Endothelial cell (in vitro differentiated cells): ENCODE data around the gene HERC2. TPM values are rescaled to one million over a fixed set of nuclear protein-coding genes. Genes with fewer than 3 reads are reported as not detected.
"Not testable (repeated sequence)": the region's sequence is repeated elsewhere in the genome, so short reads cannot be mapped to it uniquely, and the experiment has no call there.

ENCODE experiments used
- DNase-seq: peaks from one replicate; pipeline ENCODE4 v3.0.0; 2021; ENCODE audit warnings: low spot score
- H3K27ac Mint-ChIP-seq: one replicate; pipeline ENCODE4 v1.8.0; 2021; ENCODE audit warnings: mixed read lengths, inconsistent platforms; ENCODE audit not compliant: unreplicated experiment
- H3K27me3 Mint-ChIP-seq: one replicate; pipeline ENCODE4 v1.8.0; 2021; ENCODE audit warnings: mild to moderate bottlenecking, moderate library complexity, mixed read lengths, inconsistent platforms; ENCODE audit not compliant: unreplicated experiment
- H3K36me3 Mint-ChIP-seq: one replicate; pipeline ENCODE4 v1.8.0; 2021; ENCODE audit warnings: mild to moderate bottlenecking, low read depth, mixed read lengths, inconsistent platforms; ENCODE audit not compliant: unreplicated experiment
- H3K4me1 Mint-ChIP-seq: one replicate; pipeline ENCODE4 v1.8.0; 2021; ENCODE audit warnings: mild to moderate bottlenecking, mixed read lengths, inconsistent platforms; ENCODE audit not compliant: unreplicated experiment
- H3K4me3 Mint-ChIP-seq: one replicate; pipeline ENCODE4 v1.8.0; 2021; ENCODE audit warnings: mild to moderate bottlenecking, mixed read lengths, inconsistent platforms; ENCODE audit not compliant: unreplicated experiment
- H3K9me3 Mint-ChIP-seq: one replicate; pipeline ENCODE4 v1.8.0; 2021; ENCODE audit warnings: mixed read lengths, inconsistent platforms; ENCODE audit not compliant: unreplicated experiment
- long read RNA-seq: library from polyadenylated mRNA; unstranded; transcript quantifications from one replicate; pipeline ENCODE4 v2.0.0, GENCODE V29; 2020; ENCODE audit not compliant: unreplicated experiment
- total RNA-seq: library from RNA; stranded (reverse); fragmentation: NEBNext Ultra II Directional; extraction: Animal tissue kit (Norgen Biotek cat#: 25700); gene quantifications from one replicate; pipeline ENCODE4 v1.2.1, GENCODE V29; 2021; ENCODE audit not compliant: unreplicated experiment

Gene HERC2, protein sequence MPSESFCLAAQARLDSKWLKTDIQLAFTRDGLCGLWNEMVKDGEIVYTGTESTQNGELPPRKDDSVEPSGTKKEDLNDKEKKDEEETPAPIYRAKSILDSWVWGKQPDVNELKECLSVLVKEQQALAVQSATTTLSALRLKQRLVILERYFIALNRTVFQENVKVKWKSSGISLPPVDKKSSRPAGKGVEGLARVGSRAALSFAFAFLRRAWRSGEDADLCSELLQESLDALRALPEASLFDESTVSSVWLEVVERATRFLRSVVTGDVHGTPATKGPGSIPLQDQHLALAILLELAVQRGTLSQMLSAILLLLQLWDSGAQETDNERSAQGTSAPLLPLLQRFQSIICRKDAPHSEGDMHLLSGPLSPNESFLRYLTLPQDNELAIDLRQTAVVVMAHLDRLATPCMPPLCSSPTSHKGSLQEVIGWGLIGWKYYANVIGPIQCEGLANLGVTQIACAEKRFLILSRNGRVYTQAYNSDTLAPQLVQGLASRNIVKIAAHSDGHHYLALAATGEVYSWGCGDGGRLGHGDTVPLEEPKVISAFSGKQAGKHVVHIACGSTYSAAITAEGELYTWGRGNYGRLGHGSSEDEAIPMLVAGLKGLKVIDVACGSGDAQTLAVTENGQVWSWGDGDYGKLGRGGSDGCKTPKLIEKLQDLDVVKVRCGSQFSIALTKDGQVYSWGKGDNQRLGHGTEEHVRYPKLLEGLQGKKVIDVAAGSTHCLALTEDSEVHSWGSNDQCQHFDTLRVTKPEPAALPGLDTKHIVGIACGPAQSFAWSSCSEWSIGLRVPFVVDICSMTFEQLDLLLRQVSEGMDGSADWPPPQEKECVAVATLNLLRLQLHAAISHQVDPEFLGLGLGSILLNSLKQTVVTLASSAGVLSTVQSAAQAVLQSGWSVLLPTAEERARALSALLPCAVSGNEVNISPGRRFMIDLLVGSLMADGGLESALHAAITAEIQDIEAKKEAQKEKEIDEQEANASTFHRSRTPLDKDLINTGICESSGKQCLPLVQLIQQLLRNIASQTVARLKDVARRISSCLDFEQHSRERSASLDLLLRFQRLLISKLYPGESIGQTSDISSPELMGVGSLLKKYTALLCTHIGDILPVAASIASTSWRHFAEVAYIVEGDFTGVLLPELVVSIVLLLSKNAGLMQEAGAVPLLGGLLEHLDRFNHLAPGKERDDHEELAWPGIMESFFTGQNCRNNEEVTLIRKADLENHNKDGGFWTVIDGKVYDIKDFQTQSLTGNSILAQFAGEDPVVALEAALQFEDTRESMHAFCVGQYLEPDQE (N-terminal part only)
- 84.6 TPM for total RNA-seq
- long read RNA-seq, partial matches to known transcripts = 15 of 21 reads
- long read RNA-seq, other reads (novel, unspliced or antisense) = 3 of 21 reads

DNA sequence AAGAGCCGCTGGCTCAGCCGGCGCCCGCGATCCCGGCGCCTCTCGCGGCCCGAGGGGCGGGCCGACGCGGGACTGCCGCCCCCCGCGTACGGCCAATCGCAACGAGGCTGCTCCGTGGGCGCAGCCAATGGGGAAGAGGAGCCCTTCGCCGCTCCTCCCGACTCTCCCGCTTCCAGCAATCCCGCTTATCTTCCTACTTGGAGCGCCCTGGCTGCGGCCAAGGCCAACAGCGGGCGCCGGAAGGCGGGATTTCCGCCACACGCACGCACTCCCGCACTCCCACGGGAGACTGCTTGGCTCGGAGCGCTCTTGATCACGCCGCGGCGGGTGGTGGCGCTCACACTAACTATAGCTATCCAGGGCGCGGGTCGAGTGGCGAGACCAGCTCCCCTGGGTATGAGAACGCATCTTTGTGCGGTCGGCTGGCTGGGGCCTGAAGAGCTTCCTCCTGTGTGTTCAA, at the start of gene HERC2:
Gene HERC2, minus strand, starts transcription at position 51 of the 460 bp plus-strand sequence. CDS start 746 bp downstream, outside the sequence.
- not testable (repeated sequence) for H3K9me3 Mint-ChIP-seq

DNA sequence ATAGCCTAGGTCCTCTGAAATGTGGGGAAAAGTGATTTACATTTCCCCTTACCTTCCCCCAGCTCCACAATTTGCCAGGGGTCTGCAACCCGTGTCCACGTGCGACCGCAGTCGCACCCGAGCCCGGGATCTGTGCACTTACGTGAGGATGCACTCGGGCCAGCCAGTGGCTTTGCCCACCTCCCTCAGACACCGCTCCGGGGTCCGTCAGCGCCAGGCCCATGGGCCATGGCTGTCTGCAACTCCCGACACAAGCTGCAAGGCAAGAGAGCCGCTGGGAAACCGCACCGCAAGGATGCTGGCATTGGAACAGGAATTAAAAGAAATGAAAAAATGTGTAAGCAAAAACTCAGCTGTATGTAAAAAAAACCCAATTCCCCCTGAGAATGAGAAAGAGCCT, 43.5 kb upstream of the HERC2 start:
- not testable (repeated sequence) for H3K36me3 Mint-ChIP-seq, H3K4me3 Mint-ChIP-seq, DNase-seq, H3K4me1 Mint-ChIP-seq, H3K9me3 Mint-ChIP-seq, H3K27me3 Mint-ChIP-seq, H3K27ac Mint-ChIP-seq

More for the DNA sequence above, at the start of gene HERC2:
- H3K36me3 Mint-ChIP-seq, H3K27me3 Mint-ChIP-seq, DNase-seq, H3K4me1 Mint-ChIP-seq: not testable (repeated sequence)
- Mint-ChIP-seq H3K4me3 (peak within 1 kb of the TSS; percentile 99), H3K27ac (peak within 1 kb of the TSS; percentile 87)

- not testable (repeated sequence) for H3K4me1 Mint-ChIP-seq, DNase-seq, H3K36me3 Mint-ChIP-seq, H3K27ac Mint-ChIP-seq, H3K4me3 Mint-ChIP-seq, H3K9me3 Mint-ChIP-seq, H3K27me3 Mint-ChIP-seq
Measured at GRCh38 chr15:28357984-28358383, 36.0 kb upstream of the HERC2 start, which contains the start of gene GOLGA6L24. Gene GOLGA6L24, minus strand, starts transcription at chr15:28358084. Its CDS starts 61 bp downstream, at chr15:28358023.

- DNase-seq, H3K4me1 Mint-ChIP-seq: not testable (repeated sequence)
Measured at GRCh38 chr15:28321358-28322078, 461 bp downstream of the HERC2 start.

GRCh38 chr15:28319725-28320124, 2.3 kb downstream of the HERC2 start:
- H3K4me1 Mint-ChIP-seq, H3K9me3 Mint-ChIP-seq, H3K27ac Mint-ChIP-seq, H3K4me3 Mint-ChIP-seq, DNase-seq, H3K27me3 Mint-ChIP-seq: not testable (repeated sequence)
- peaks cover 11% of the 10 kb centered on the region for H3K36me3 Mint-ChIP-seq

More at GRCh38 chr15:28321358-28322078, 461 bp downstream of the HERC2 start:
- Mint-ChIP-seq H3K4me3 (peak overlapping the region; percentile 99), H3K27ac (peak overlapping the region; percentile 87)
- H3K36me3 Mint-ChIP-seq, H3K9me3 Mint-ChIP-seq, H3K27me3 Mint-ChIP-seq: not testable (repeated sequence)

DNA sequence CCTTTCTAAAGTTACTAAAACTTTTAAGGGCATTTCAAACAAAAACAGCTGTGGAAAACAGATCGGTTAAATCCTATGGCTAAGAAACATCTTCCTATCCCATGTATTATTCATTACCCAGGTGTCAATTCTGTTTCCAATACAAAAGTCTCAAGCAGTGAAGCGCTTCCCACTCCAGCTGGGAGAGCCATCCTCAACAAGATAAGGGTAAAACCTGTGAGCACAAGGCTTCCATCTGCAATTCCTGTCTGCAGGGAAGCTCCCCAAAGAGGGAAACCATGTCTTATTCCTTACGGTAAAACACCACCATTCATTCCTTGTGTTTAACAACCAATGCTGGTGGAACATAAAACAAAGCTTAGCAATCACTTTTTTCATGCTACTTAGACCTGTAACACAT, 3.2 kb downstream of the HERC2 start:
- not testable (repeated sequence) for H3K4me1 Mint-ChIP-seq, H3K27ac Mint-ChIP-seq, H3K9me3 Mint-ChIP-seq, H3K27me3 Mint-ChIP-seq, H3K4me3 Mint-ChIP-seq, DNase-seq
- peaks cover 16% of the 10 kb centered on the region for H3K36me3 Mint-ChIP-seq

- H3K27ac Mint-ChIP-seq, H3K4me1 Mint-ChIP-seq, H3K9me3 Mint-ChIP-seq, H3K27me3 Mint-ChIP-seq, DNase-seq, H3K4me3 Mint-ChIP-seq: not testable (repeated sequence)
- H3K36me3 Mint-ChIP-seq = peaks cover 16% of the 10 kb centered on the region
Measured at GRCh38 chr15:28318122-28318521, 3.9 kb downstream of the HERC2 start.

DNA sequence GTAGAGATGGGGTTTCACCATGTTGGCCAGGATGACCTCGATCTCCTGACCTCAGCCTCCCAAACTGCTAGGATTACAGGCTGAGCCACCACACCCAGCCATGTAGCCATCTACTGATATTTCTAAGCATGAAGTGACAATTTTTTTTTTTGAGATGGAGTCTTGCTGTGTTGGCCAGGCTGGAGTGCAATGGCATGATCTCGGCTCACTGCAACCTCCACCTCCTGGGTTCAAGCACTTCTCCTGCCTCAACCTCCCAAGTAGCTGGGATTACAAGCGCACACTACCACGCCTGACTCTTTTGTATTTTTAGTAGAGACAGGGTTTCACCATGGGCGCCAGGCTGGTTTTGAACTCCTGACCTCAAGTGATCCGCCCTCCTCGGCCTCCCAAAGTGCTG, 5.0 kb downstream of the HERC2 start:
- H3K4me3 Mint-ChIP-seq, H3K27ac Mint-ChIP-seq, DNase-seq, H3K4me1 Mint-ChIP-seq, H3K9me3 Mint-ChIP-seq, H3K27me3 Mint-ChIP-seq: not testable (repeated sequence)
- H3K36me3 Mint-ChIP-seq = peaks cover 16% of the 10 kb centered on the region

- not testable (repeated sequence) for H3K4me1 Mint-ChIP-seq, DNase-seq, H3K4me3 Mint-ChIP-seq, H3K27ac Mint-ChIP-seq, H3K27me3 Mint-ChIP-seq, H3K9me3 Mint-ChIP-seq
- H3K36me3 Mint-ChIP-seq = peaks cover 43% of the 10 kb centered on the region
Measured at GRCh38 chr15:28310454-28310853, 11.5 kb downstream of the HERC2 start.

DNA sequence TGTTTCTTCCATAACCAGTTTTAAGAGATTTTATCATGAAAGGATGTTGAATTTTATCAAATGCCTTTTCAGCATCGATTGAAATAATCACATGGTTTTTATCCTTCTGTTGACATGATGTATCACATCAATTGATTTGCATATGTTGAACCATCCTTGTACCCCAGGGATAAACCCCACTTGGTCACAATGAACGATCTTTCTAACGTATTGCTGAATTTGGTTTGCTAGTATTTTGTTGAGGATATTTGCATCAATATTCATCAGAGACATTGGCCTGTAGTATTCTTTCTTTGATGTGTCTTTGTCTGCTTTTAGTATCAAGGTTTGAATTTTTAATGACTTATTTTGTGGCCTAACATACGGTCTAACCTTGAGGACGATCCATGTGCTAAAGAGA, 13.3 kb downstream of the HERC2 start:
- peaks cover 32% of the 10 kb centered on the region for H3K36me3 Mint-ChIP-seq
- not testable (repeated sequence) for H3K27me3 Mint-ChIP-seq, H3K9me3 Mint-ChIP-seq

More for the DNA sequence above, 13.3 kb downstream of the HERC2 start:
- not testable (repeated sequence) for H3K27ac Mint-ChIP-seq, DNase-seq, H3K4me1 Mint-ChIP-seq, H3K4me3 Mint-ChIP-seq
